HG03108 (cell line): ENCODE results near the gene HSPB3.
"Not testable (repeated sequence)": the region's sequence is repeated elsewhere in the genome, so short reads cannot be mapped to it uniquely, and the experiment has no call there.

ENCODE experiments used
- ATAC-seq: cut with Tn5 transposase; IDR thresholded peaks from one replicate; pipeline ENCODE4 v1.9.1; 2021; ENCODE audit warnings: moderate library complexity; ENCODE audit not compliant: unreplicated experiment

Gene HSPB3, protein sequence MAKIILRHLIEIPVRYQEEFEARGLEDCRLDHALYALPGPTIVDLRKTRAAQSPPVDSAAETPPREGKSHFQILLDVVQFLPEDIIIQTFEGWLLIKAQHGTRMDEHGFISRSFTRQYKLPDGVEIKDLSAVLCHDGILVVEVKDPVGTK

DNA sequence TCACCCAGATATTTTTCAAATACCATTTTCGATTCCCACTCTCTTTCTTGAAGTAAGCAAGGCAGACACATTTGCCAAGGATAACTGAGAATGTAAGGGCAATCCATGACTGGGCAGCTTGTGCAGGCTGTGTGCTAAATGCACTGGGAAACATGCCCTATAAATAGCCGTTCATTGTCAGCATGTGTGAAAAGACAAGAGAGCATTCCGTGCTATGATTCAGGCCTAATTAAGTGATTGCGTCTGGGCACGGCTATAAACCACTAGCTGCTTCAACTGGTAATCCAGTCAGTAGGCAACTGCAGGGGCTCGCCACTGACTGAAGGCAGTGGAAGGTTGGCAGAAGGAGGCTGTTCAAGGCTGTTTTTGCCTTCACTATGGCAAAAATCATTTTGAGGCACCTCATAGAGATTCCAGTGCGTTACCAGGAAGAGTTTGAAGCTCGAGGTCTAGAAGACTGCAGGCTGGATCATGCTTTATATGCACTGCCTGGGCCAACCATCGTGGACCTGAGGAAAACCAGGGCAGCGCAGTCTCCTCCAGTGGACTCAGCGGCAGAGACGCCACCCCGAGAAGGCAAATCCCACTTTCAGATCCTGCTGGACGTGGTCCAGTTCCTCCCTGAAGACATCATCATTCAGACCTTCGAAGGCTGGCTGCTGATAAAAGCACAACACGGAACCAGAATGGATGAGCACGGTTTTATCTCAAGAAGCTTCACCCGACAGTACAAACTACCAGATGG lies at the start of gene HSPB3:
TSS of gene HSPB3 (plus strand) at position 287 of the 745 bp plus-strand sequence. CDS start at position 378, 91 bp downstream.
- no peak for ATAC-seq

DNA sequence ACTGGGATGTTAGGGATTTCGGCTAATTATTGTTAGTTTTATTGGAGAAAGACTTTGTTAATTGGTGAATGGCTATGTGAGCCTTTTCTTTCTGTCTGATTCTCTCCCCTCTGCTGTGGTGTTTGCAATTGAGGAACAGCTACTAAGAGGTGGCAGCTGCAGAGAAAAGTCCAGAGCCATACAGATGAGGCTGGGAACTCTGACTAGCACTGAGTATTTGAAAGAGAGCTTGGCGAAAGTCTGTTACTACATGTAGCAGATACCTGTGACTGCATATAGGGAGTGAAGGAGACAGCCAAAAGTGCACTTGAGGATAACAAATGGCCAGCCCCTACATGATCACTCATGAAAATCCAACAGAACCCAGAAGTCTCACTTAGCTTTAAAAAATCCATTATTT lies 44.3 kb upstream of the HSPB3 start:
- no peak for ATAC-seq

DNA sequence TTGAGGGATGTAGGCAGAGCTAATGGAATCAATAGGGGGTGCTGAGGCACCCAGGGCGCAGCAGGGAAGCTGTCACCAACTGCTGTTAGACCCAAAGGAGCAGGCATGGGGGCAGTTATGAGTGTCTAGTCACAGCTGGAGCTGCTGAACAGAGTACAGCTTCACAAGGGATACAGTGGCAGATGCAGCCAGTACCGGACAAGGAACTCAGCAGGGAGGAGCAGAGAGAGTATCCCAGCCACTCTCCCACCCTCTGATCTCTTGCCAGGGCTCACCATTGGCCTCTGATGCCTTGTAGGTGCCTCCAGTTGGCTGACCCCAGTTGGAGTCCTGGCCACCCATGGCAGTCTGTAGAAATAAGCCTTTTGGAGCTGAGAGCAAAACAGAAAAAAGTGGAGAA lies 42.6 kb upstream of the HSPB3 start:
- ATAC-seq, result no peak

DNA sequence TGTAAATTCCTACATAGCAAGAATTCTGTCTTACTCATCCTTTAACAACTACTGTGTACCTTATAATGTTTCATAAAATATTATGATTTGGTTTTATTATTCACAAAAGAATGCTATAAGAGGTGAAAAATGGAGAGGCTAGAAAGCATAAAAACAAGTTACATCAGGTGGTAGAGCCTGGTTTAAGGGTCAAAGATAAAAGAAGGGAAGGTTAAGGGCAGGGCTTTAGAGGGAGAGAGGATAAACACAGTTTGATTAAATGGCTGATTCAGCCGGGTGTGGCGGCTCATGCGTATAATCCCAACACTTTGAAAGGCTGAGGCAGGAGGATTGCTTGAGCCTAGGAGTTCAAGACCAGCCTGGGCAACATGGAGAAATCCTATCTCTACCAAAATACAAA lies 40.4 kb upstream of the HSPB3 start:
- ATAC-seq, result no peak

DNA sequence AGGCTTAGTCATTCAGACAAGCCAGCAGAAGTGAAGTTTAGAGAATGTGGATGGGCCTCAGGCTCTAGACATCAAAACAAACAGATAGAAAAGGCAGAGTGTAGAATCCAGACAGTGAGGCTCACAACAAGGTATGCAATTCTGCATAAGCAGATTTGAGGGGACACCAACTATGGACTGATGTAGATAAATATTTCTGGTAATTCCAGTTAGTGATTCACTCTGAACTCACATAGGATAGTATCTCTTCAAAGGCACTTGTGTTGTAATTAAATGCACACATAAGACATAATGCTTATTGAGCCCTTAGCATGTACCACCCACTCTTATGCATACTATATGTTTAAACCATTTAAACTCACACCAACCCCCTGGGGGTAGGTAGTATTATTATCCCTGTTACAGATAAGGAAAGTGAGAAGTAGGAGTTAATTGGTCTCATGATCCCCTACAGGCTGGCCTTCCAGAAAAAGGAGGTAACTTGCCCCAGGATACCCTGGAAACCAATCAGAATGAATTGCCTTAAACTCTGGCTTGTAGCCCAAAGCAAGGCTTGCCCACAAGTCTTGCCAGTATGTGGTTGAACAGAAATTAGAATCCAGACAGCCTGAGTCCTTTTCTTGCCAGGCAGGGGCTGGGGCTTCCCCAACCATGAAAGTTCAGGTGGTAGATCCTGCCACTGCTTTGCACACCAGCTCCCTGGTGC lies 39.5 kb upstream of the HSPB3 start:
- ATAC-seq, result no peak

DNA sequence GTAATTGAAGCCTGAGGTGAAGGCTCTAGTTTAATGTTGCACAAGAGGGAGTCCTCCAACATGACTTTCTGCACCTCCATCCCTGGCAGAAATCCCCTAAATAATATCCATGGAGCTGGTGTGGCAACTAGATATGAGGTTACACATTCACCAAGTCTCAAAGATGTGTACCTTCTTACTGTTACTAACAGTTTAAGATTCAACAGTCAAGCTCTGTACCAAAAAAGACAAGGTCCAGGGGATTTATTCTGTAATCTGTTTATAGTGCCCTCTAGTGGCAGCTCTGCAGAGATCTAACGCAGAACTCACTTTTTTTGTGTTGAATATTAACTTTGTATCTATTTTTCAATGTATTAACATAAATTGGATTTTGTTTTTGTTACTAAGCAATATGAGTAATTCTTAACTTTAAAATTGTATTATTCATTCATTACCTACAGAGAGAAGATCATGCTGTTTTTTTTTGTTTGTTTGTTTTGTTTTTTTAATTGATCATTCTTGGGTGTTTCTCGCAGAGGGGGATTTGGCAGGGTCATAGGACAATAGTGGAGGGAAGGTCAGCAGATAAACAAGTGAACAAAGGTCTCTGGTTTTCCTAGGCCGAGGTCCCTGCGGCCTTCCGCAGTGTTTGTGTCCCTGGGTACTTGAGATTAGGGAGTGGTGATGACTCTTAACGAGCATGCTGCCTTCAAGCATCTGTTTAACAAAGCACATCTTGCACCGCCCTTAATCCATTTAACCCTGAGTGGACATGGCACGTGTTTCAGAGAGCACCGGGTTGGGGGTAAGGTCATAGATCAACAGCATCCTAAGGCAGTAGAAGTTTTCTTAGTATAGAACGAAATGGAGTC lies 35.7 kb upstream of the HSPB3 start:
- not testable (repeated sequence) for ATAC-seq

DNA sequence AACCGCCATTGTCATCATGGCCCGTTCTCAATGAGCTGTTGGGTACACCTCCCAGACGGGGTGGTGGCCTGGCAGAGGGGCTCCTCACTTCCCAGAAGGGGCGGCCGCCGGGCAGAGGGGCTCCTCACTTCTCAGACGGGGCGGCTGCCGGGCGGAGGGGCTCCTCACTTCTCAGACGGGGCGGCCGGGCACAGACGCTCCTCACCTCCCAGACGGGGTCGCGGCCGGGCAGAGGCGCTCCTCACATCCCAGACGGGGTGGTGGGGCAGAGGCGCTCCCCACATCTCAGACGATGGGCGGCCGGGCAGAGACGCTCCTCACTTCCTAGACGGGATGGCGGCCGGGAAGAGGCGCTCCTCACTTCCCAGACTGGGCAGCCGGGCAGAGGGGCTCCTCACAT lies 35.0 kb upstream of the HSPB3 start:
- not testable (repeated sequence) for ATAC-seq

DNA sequence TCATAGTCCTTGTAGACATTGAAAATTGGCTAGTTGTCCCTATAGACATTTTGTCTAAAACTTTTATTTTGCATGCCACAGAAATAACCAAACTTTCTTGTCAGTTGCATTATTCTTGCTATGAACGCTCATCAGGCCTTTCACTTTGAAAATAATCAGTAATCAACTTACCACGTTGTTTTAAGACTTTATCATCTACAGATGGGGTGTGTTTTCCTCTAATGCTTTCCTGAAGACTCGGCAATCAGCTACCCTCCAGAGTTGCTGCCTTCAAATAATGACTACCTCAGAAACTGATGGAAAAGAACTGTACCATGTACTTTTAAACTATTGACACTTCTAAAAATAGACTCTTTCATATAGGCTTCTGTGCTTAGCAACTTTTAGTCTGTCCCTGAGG lies 33.5 kb upstream of the HSPB3 start:
- no peak for ATAC-seq

DNA sequence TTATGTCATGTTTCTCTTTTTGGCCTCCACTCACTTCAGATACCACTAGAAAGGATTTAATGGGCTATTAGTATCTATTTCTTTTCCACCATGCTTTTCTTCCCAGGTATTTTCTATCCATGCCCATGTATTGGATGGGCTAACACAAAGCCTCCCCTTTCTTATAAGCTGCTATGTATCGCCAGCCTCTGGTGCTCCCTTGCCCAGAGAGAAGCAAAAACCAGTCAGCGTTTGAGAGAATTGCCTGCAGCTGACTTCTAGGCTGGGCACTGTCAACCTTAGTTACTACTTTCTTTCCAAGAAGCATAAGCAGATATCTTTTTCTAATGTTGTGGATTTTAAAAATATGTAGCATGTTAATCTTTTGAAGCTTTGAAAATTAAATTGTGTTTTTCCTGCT lies 30.2 kb upstream of the HSPB3 start:
- no peak for ATAC-seq

DNA sequence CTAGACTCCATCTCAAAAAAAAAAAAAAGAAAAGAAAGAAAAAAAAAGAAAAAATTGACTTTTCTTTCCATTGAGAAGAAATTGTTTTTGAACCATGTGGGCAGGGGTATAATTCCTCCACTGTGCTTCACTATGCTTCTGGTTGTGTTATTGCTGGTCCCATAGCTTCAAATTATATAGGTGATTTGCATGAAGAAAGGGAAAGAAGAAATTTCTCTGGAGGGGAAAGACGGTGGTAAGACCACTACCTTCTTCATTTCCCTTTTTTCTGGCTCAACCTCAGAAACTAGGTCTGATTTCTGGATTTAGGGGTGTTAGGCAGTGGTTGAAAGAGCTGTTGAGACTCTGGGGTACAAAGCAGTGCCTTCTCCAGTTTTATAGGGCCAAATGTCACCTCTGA lies 29.3 kb upstream of the HSPB3 start:
- ATAC-seq, result no peak

DNA sequence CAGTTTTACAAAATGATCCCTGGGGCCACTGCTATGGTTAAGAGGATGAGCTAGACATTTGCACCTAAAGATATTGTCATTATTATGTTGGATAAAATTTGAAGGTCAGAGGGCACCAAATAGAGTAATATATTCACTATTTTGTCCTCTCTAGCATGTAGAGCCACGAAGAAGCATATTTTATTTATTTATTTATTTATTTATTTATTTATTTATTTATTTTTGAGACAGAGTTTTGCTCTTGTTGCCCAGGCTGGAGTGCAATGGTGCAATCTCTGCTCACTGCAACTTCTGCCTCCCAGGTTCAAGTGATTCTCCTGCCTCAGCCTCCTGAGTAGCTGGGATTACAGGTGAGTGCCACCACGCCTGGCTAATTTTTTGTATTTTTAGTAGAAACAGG lies 20.8 kb upstream of the HSPB3 start:
- not testable (repeated sequence) for ATAC-seq

DNA sequence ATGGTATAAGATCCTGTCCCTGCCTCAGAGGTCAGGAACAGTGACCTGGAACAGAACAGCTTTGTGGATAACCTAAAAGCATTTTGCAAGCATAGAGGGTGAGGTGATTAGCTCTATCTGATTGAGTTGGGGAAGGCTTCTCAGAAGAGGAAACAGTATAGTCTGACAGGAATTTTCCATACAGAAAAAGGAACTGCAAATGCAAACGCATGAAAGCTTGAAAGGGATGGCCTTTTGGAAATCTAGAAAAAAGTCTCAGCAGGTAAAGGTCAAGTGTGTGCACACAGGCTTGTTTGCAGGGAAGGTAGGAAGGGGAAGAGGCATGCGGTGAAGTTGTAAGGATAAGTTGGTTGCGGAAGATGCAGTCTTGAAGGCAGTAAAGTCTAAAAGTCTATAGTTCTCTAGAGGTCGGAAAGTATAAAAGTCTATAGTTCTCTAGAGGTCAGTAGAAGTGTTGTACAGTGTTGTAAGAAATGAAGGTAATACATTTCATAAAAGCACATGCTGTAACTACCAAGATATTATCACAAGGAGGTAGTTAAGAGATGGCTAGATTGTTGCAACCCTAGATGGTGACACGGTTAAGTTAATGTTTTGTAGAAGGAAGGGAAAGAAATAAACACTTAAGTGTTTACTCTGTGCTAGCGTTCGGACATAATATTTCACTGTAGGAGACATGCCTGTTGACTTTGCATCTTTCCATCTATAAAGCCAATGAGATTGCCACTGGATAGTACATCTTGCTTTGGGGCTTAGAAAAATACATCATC lies 16.7 kb upstream of the HSPB3 start:
- no peak for ATAC-seq

DNA sequence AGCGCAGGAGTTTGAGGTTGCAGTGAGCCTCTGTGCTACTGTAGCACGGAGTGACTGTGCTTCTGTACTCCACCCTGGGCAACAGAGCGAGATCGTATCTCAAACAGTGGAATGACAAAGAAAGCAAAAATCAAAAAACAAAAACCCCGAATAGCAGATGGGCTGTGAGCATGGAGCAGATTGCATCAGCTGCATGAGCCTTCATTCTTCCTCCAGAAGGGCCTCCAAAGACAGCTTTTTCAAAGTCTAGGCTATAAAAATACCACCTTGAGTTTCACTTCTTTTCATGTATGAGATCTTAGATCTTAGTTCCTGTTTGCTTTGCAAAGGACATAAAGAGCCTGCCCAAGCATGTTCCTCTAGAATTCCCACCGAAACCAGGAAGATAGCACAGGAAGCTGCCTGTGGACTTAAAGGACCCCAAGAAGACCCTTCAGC lies 15.0 kb upstream of the HSPB3 start:
- peak; percentile 86 for ATAC-seq

DNA sequence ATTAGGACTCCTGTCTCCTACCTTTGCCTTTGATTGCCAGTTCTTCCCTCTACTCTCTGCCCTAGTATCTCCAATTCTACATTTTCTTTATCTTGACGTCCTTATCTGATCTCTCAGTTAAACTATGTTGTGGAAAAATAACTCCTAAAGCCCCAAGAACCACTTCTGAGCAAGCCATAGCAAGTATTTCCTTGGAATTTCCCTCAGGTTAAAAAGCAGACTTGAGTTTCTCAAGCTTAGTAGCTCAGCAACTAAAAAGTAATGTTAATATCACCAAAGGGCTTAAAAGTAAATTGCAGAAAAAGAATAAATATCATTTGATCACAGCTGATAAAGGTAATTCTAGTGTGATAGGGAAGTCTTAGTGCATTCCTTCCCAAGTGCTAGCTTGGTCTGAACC lies 13.2 kb upstream of the HSPB3 start:
- no peak for ATAC-seq

DNA sequence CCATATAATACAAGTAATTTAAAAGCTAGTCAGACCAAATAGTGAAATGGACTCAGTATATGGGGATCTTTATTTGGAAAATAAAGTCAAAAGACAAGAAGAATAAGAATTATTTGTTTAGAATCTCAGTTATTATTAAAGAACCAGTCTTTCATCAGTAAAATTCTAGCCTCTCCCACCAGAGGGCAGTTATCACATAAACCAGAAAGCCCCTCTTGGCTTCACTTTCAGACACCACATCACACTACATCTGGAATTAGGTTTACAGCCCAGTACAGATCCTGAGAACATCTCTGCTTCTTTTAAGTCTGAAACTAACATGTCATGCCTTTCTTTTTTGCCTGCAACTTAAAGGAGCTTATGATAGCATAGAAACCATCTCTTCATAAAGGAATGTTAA lies 12.2 kb upstream of the HSPB3 start:
- ATAC-seq, result no peak

DNA sequence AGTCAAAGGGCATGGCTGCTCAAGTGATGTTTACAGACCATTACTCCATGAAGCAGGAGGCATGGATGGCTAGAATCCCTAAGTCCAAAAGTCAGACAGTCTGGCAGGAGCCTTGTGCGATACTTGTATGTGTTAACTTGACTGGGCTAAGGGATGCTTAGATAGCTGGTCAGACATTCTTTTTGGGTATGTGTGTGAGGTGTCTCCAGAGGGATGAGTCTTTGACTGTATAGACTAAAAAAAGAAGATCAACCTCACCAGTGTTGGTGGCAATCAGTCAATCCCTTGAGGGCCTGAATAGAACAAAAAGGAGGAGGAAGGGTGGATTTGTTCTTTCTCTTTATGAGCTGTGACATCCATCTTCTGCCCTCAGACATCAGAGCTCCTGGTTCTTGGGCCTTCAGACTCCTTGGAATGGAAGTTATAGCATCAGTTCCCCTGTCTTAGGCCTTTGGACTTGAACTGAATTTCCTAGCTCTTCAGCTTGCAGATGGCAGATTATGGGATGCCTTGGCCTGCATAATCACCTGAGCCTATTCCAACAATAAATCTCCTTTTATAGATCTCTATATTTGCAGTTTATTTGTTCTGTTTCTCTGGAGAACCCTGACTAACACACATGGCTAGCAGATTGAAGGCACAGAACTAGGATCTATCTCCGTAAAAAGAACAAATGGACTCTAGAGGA lies 9.7 kb upstream of the HSPB3 start:
- no peak for ATAC-seq

DNA sequence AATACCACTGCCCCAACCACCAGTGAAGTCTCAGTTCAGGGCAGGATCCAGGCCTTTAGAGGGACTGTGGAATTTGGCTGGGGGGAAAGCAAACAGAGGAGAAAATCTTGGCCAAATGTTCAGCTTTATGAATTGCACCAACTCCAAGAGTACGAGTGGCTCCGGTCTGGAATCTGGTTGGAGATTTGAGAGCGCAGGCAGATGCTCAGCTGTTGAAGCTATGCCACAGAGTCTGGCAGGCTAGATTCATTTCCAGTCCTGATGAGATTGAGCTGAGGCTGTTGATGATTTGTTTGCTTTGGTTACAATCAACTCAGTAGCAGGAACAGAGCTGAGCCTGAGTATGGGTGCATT lies 9.1 kb upstream of the HSPB3 start:
- no peak for ATAC-seq

DNA sequence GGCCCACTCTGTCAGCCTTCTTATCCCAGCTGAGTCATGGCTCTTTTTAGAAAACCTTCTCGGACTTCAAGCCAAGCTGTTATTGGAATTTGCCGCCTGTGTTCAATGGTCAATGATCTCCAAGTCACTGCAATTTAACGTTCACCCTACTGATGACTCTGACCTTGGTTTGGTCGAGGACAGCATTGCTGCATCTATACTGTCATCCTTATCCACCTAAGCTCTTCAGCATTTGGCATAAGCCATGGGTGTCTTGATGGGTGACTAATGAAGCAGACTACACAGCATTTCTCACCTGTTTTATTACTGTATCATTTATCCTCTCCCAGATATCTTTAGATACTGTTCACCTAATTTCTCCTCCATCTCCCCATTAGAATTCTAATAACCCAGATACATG lies 5.6 kb upstream of the HSPB3 start:
- no peak for ATAC-seq

DNA sequence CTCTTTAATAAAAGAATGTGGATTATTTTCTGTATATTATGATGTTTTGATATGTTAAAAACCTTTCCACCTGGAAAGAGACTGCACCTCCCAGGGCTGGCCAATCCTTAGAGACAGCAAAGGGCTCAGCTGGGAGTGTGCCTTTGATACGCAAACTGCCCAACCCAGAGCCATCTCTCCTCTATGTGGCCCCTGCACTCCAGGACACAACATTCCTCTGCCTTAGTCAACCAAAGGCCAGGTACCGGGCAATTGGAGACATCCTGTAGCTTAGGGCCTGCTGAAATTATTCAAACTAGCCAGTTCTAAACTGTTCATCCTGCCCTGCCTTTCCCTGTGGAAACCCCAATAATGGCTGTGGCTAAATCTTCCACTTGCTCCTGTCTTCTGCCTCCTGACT lies 5.0 kb upstream of the HSPB3 start:
- ATAC-seq, result no peak

DNA sequence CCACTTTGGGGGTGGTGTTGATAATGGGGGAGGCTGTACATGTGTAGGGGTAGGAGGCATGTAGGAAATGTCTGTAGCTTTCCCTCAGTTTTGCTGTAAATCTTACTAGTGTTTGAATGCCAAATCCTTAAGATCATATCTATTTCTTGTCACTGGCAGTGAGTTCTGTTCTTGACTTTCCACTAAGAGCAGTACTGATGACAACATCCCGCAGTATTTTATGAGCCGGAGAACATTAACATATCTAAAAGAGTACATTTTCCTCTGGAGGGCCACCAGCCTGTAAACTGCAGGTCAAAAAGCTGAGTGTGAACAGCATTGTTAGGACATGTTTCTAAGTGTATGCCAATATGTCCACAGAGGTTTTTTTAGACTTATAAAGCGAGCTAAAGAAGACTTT lies 2.5 kb upstream of the HSPB3 start:
- no peak for ATAC-seq
